Measurements from ENCODE around the gene HECTD4. TPM values are rescaled to one million over a fixed set of nuclear protein-coding genes. Genes with fewer than 3 reads are reported as not detected.

HECTD4 gene
- total and polyA plus RNA-seq, 9 of the 15 experiments (the other 6 are each of a cell fraction or from before 2014, with no cell fraction given), result 3.5 to 33.3 (median 13.5) TPM

DNA sequence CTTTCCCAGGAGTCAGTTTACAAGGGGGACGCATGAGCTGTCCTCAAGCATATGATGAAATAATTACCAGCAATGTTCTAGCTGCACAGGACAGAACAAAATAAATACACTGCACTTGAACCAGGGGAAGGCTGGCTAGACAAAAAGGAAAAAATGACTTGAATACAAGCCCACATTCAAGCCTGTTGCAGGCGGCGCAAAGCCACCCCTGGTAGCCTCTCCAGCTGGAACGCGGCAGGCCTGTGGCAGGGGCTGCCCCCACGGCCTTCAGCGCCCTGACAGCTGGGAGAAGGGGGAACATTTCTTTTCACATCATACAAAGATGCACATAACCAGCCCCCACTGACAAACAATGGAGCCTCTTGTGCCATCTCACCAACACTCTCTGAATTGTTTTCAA, 199.7 kb downstream of the HECTD4 start:
- in situ Hi-C loops (cut with MboI) (no loop called here), intact Hi-C loops (cut with micrococcal nuclease) (no loop called here)
- Histone ChIP-seq H3K4me1 (replicated peaks in 1 of 2; ENCODE audit: control insufficient read depth in 2 of 2, insufficient read depth in 2 of 2, low read length in 2 of 2) (no peaks in the 10 kb centered on the region; a peak in 1 of 5 replicates), H3K27ac (ENCODE audit: extremely low read depth, low read depth, low read length) (no peak overlapping the region), H3K9me3 (replicated peaks; ENCODE audit: control insufficient read depth, insufficient read depth, low read depth, low read length) (no peaks in the 10 kb centered on the region), H3K27me3 (ENCODE audit: control insufficient read depth in 2 of 2, insufficient read depth in 2 of 2, low read length in 2 of 2) (no peaks in the 10 kb centered on the region), H3K9me1 (ENCODE audit: control insufficient read depth, insufficient read depth, low read length) (peaks cover 5% of the 10 kb centered on the region), H3K4me2 (ENCODE audit: insufficient read depth, low read length) (no peak overlapping the region), H3K79me2 (ENCODE audit: control insufficient read depth, insufficient read depth, low read length) (no peaks in the 10 kb centered on the region), H3K9ac (ENCODE audit: insufficient read depth in 1 of 2, low read depth in 2 of 2, low read length in 2 of 2) (0 out of 4 replicates have a peak overlapping the region, but pooled peaks of 1 of the 2 experiments have one; percentile 33), H3K4me3 (no peak overlapping the region), H3K36me3 (ENCODE audit: control insufficient read depth, insufficient read depth, low read length) (peaks cover 71% of the 10 kb centered on the region; the same call in 2 of the 3 replicates), H4K20me1 (replicated peaks; ENCODE audit: control insufficient read depth, insufficient read depth, low read length) (no peaks in the 10 kb centered on the region), H2AFZ (ENCODE audit: low read depth, low read length) (no peak overlapping the region)
- 94% methylated on average over 5 of the region's 7 CpGs for WGBS (ENCODE audit: insufficient coverage, low coverage, missing lambda C conversion rate)
- no peak for FAIRE-seq
- DNase-seq (ENCODE audit: extremely low read depth in 1 of 4, low spot score in 3 of 4), result no peak
- ATAC-seq, result no peak
- CTCF ChIA-PET (ENCODE audit: low intra/inter-chr PET ratio), result no interaction called here
- BruUV-seq (replicated peaks), result no TSS peak
- POLR2A ChIA-PET, result interaction anchor here (0.7 to 1.6 kb wide), 3 partner anchors 10 to 1004 kb away, joined by 3 to 7 read pairs (median 4); no protein-coding TSS in a partner anchor
- peak; percentile 28 for TF ChIP-seq HMGN3 (IDR thresholded peaks at IDR 0.05; ENCODE audit: borderline replicate concordance, extremely low read depth, insufficient read length, low read depth, low read length)
- TF ChIP-seq L3MBTL2 (IDR thresholded peaks at IDR 0.05), result no peak
- no peak for TF ChIP-seq FIP1L1 (IDR thresholded peaks at IDR 0.05; ENCODE audit: low read depth, low read length, poor library complexity, severe bottlenecking)

DNA sequence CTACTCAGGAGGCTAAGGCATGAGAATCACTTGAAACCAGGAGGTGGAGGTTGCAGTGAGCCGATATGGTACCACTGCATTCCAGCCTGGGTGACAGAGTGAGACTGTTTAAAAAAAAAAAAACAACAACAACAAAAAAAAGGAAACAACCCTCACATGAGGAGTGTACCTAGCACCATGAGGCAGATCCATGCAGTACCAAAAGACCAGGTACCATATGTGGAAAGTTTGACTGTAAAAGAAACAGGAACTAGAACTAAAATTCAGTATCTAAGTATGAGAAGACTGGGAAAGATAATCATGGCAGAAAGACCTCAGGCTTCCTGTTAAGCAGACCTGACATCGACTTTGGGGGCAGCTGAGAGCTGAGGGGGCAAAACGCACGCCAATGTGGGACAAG, 201.8 kb downstream of the HECTD4 start:
- no peak for ATAC-seq
- WGBS (ENCODE audit: insufficient coverage, low coverage, missing lambda C conversion rate), result 84% methylated on average over 4 of the region's 4 CpGs
- Histone ChIP-seq H2AFZ (ENCODE audit: low read depth, low read length) (no peak overlapping the region), H3K27me3 (ENCODE audit: control insufficient read depth in 2 of 2, insufficient read depth in 2 of 2, low read length in 2 of 2) (no peaks in the 10 kb centered on the region), H3K4me2 (ENCODE audit: insufficient read depth, low read length) (no peak overlapping the region), H3K9me1 (ENCODE audit: control insufficient read depth, insufficient read depth, low read length) (peaks cover 5% of the 10 kb centered on the region), H3K4me1 (replicated peaks in 1 of 2; ENCODE audit: control insufficient read depth in 2 of 2, insufficient read depth in 2 of 2, low read length in 2 of 2) (no peaks in the 10 kb centered on the region; a peak in 1 of 5 replicates), H3K79me2 (ENCODE audit: control insufficient read depth, insufficient read depth, low read length) (no peaks in the 10 kb centered on the region), H3K9me3 (replicated peaks; ENCODE audit: control insufficient read depth, insufficient read depth, low read depth, low read length) (no peaks in the 10 kb centered on the region), H3K4me3 (no peak overlapping the region), H3K27ac (ENCODE audit: extremely low read depth, low read depth, low read length) (no peak overlapping the region), H3K9ac (ENCODE audit: insufficient read depth in 1 of 2, low read depth in 2 of 2, low read length in 2 of 2) (no peak overlapping the region), H3K36me3 (ENCODE audit: control insufficient read depth, insufficient read depth, low read length) (peaks cover 80% of the 10 kb centered on the region; the same call in 2 of the 3 replicates), H4K20me1 (replicated peaks; ENCODE audit: control insufficient read depth, insufficient read depth, low read length) (no peaks in the 10 kb centered on the region)
- BruUV-seq (replicated peaks), result no TSS peak
- intact Hi-C loops (cut with micrococcal nuclease) (no loop called here), in situ Hi-C loops (cut with MboI) (no loop called here)
- FAIRE-seq, result peak; percentile 67
- POLR2A ChIA-PET, result no interaction called here
- TF ChIP-seq ZNF316 (IDR thresholded peaks at IDR 0.05), result 0 out of 2 replicates have a peak, but pooled peaks have one; percentile 0
- TF ChIP-seq TAF7 (tag; IDR thresholded peaks at IDR 0.05), result no peak
- no peak for DNase-seq (ENCODE audit: extremely low read depth in 1 of 4, low spot score in 3 of 4)
- CTCF ChIA-PET (ENCODE audit: low intra/inter-chr PET ratio), result no interaction called here

Measured in K562 (cell line).